Endothelial cell (in vitro differentiated cells): ENCODE results near the gene C18orf54. TPM values are rescaled to one million over a fixed set of nuclear protein-coding genes. Genes with fewer than 3 reads are reported as not detected.

Experiments used
- DNase-seq: peaks from one replicate; pipeline ENCODE4 v3.0.0; 2021; ENCODE audit warnings: low spot score
- H3K27ac Mint-ChIP-seq: one replicate; pipeline ENCODE4 v1.8.0; 2021; ENCODE audit warnings: mixed read lengths, inconsistent platforms; ENCODE audit not compliant: unreplicated experiment
- H3K27me3 Mint-ChIP-seq: one replicate; pipeline ENCODE4 v1.8.0; 2021; ENCODE audit warnings: mild to moderate bottlenecking, moderate library complexity, mixed read lengths, inconsistent platforms; ENCODE audit not compliant: unreplicated experiment
- H3K36me3 Mint-ChIP-seq: one replicate; pipeline ENCODE4 v1.8.0; 2021; ENCODE audit warnings: mild to moderate bottlenecking, low read depth, mixed read lengths, inconsistent platforms; ENCODE audit not compliant: unreplicated experiment
- H3K4me1 Mint-ChIP-seq: one replicate; pipeline ENCODE4 v1.8.0; 2021; ENCODE audit warnings: mild to moderate bottlenecking, mixed read lengths, inconsistent platforms; ENCODE audit not compliant: unreplicated experiment
- H3K4me3 Mint-ChIP-seq: one replicate; pipeline ENCODE4 v1.8.0; 2021; ENCODE audit warnings: mild to moderate bottlenecking, mixed read lengths, inconsistent platforms; ENCODE audit not compliant: unreplicated experiment
- H3K9me3 Mint-ChIP-seq: one replicate; pipeline ENCODE4 v1.8.0; 2021; ENCODE audit warnings: mixed read lengths, inconsistent platforms; ENCODE audit not compliant: unreplicated experiment
- total RNA-seq: library from RNA; stranded (reverse); fragmentation: NEBNext Ultra II Directional; extraction: Animal tissue kit (Norgen Biotek cat#: 25700); gene quantifications from one replicate; pipeline ENCODE4 v1.2.1, GENCODE V29; 2021; ENCODE audit not compliant: unreplicated experiment
- TF ChIP-seq, protein P1 (sequence below): fragments of 200-600 bp; sonication (generic); IDR thresholded peaks from one replicate; pipeline ENCODE4 v1.5.0; 2021; ENCODE audit warnings: antibody characterized with exemption; ENCODE audit not compliant: unreplicated experiment

The C18orf54 gene
- total RNA-seq, 1 donor from 2014 or later, result 19.2 TPM

DNA sequence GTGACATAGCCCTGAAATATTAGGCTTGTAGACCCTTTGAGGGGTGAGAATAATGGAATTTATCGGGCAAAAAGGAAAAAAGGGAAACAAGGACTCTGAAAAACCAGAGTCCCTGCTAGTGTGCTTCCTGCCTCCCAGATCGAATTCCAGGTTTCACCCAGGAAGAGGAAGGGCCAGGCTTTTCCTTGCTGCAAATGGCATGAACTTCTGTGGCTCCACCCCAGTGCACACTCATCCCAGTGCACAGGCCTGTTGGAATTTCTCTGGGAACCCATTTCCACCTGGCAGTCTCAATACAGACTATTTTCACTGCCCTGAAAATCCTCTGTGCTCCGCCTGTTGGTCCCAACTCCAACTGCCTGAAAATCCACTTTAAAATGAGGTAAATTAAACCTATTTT is 29.9 kb downstream of the C18orf54 start:
- Mint-ChIP-seq H3K27me3 (no peaks in the 10 kb centered on the region), H3K4me1 (peaks cover 4% of the 10 kb centered on the region), H3K4me3 (no peak overlapping the region), H3K9me3 (no peaks in the 10 kb centered on the region), H3K27ac (no peak overlapping the region), H3K36me3 (peaks cover 5% of the 10 kb centered on the region)
- TF ChIP-seq, protein P1, sequence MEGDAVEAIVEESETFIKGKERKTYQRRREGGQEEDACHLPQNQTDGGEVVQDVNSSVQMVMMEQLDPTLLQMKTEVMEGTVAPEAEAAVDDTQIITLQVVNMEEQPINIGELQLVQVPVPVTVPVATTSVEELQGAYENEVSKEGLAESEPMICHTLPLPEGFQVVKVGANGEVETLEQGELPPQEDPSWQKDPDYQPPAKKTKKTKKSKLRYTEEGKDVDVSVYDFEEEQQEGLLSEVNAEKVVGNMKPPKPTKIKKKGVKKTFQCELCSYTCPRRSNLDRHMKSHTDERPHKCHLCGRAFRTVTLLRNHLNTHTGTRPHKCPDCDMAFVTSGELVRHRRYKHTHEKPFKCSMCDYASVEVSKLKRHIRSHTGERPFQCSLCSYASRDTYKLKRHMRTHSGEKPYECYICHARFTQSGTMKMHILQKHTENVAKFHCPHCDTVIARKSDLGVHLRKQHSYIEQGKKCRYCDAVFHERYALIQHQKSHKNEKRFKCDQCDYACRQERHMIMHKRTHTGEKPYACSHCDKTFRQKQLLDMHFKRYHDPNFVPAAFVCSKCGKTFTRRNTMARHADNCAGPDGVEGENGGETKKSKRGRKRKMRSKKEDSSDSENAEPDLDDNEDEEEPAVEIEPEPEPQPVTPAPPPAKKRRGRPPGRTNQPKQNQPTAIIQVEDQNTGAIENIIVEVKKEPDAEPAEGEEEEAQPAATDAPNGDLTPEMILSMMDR, result no peak
- DNase-seq, result no peak

DNA sequence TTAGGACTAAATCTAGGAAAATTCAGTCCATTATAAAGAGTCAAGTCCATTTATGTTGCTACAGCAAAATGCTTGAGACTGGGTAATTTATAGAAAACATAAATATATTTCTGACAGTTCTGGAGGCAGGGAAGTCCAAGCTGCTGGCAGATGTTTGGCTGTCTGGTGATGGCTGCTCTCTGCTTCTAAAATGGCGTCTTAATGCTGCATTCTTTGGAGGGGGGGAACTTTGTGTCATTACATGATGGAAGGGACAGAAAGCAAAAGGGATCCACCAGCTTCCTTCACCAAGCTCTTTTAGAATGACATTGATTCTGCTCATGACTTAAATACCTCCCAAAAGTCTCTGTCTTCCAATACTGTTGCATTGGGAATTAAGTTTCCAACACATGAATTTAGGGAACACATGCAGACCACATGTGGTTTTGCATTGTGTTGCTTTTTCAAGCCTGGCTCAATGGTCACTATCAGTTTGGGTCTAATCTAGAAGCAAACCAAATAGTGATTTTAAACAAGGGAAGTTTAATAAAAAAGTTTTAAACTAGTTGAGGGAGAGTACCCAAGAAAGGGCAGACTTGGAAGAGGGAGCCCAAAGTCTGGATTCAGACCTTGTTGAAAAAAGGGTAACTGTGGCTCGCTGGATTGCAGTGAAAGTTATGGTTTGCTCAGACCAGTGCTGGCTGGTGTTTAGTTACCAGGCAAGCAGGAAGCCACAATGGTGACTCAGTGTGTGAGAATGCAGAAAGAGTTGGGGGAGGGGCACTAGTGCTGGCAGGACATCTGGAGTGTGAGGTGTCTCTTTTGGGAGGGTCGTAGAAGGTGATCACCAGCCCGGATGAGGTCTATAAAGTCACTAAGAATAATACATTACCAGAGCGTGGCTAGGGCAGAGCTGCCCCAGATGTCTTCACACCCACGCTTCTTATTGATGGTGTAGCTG is 30.8 kb downstream of the C18orf54 start:
- peaks cover 5% of the 10 kb centered on the region for H3K36me3 Mint-ChIP-seq
- H3K4me3 Mint-ChIP-seq, result no peak overlapping the region
- H3K9me3 Mint-ChIP-seq, result no peaks in the 10 kb centered on the region

DNA sequence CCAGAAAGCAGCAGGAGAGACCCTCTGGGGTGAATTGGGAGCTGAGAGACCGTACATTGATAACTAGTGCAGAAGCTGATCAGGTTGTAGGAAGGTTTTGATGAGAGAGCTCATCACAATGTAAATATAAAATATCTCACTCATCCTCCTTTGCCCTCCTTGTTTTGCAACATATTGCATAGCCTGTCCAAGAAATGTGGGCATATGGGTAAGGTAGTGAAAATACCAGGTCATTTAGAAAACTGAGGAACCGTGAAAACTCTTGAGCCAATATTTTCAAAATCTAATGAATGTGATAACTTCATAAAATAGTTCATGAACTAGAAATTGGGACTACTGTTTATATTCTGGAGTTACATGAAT is 31.4 kb downstream of the C18orf54 start:
- no peak overlapping the region for H3K27ac Mint-ChIP-seq
- no peak overlapping the region for H3K4me3 Mint-ChIP-seq
- peaks cover 4% of the 10 kb centered on the region for H3K4me1 Mint-ChIP-seq
- TF ChIP-seq, protein P1, result no peak
- no peak for DNase-seq
- H3K36me3 Mint-ChIP-seq, result peaks cover 5% of the 10 kb centered on the region
- no peaks in the 10 kb centered on the region for H3K27me3 Mint-ChIP-seq
- H3K9me3 Mint-ChIP-seq, result no peaks in the 10 kb centered on the region

More for the DNA sequence above, 30.8 kb downstream of the C18orf54 start:
- TF ChIP-seq, protein P1, result no peak
- Mint-ChIP-seq H3K27me3 (no peaks in the 10 kb centered on the region), H3K27ac (no peak overlapping the region), H3K4me1 (peaks cover 4% of the 10 kb centered on the region)
- DNase-seq, result no peak

DNA sequence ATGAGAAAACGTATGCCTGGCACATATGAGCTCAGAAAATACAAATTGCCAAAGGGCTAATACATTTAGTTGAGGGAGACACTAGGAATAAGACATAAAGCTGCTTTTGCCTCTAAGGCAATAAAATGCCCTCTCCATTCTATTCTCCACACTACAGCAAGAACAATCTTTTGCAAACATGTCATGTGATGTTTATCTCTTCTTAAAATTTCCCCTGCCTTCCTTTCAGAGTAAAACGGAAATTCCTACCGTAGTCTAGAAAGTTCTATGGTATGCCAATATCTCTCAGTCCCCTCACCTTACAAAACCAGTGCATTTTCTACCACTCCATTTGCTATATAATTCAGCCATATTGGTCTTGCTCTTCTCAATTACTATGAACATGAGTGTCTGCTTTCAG is 33.1 kb downstream of the C18orf54 start:
- peaks cover 4% of the 10 kb centered on the region for H3K4me1 Mint-ChIP-seq
- H3K9me3 Mint-ChIP-seq, result no peaks in the 10 kb centered on the region
- H3K36me3 Mint-ChIP-seq, result peaks cover 5% of the 10 kb centered on the region
- DNase-seq, result no peak
- TF ChIP-seq, protein P1, result no peak
- no peaks in the 10 kb centered on the region for H3K27me3 Mint-ChIP-seq
- no peak overlapping the region for H3K4me3 Mint-ChIP-seq
- H3K27ac Mint-ChIP-seq, result no peak overlapping the region

DNA sequence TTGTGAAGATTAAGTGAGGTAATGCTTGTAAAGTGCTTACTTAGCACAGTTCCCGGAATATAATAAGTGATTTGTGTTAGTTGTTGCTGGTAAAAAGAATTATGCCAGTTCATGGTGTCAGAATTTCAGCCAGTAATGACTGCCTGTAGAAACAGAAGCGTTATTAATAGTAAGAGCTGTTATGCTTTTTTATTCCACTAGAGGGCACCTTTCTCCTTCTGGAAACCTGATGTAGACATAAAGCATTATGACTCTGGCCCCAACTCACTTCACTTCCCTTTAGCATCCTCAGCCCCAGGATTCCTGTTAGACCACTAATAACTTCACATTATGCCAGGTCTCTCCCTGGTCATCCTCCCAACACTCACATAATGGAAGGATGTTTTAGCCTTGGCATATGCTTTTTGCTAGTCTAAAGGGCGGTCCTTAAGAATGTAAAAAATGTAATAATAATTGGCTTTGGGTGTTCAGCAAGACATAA is 34.9 kb downstream of the C18orf54 start:
- peaks cover 4% of the 10 kb centered on the region for H3K4me1 Mint-ChIP-seq
- TF ChIP-seq, protein P1, result peak; percentile 94
- H3K9me3 Mint-ChIP-seq, result no peaks in the 10 kb centered on the region
- no peak overlapping the region for H3K4me3 Mint-ChIP-seq
- H3K36me3 Mint-ChIP-seq, result peaks cover 5% of the 10 kb centered on the region
- no peak overlapping the region for H3K27ac Mint-ChIP-seq
- no peak for DNase-seq
- H3K27me3 Mint-ChIP-seq, result no peaks in the 10 kb centered on the region
